NT2/D1 (cell line): ENCODE data around the gene TBK1.

ENCODE experiments used
- SUZ12 ChIP-seq: IDR thresholded peaks from 2 replicates; pipeline ENCODE4 v1.6.1; 2011; ENCODE audit not compliant: insufficient read length, insufficient read depth; ENCODE audit errors: extremely low read depth
- YY1 ChIP-seq: IDR thresholded peaks from 2 replicates; pipeline ENCODE4 v1.6.1; 2011; ENCODE audit not compliant: insufficient read length, insufficient read depth
- ZNF274 ChIP-seq: IDR thresholded peaks from 2 replicates; pipeline ENCODE4 v1.6.1; 2011; ENCODE audit warnings: mild to moderate bottlenecking, low read depth, low read length

GRCh38 chr12:64457923-64458322 lies 6.0 kb downstream of the TBK1 start:
- no peak for TF ChIP-seq SUZ12
- no peak for TF ChIP-seq YY1
- no peak for TF ChIP-seq ZNF274
